ENCODE data around the gene SRRM1. TPM values are rescaled to one million over a fixed set of nuclear protein-coding genes. Genes with fewer than 3 reads are reported as not detected.

Gene SRRM1, protein sequence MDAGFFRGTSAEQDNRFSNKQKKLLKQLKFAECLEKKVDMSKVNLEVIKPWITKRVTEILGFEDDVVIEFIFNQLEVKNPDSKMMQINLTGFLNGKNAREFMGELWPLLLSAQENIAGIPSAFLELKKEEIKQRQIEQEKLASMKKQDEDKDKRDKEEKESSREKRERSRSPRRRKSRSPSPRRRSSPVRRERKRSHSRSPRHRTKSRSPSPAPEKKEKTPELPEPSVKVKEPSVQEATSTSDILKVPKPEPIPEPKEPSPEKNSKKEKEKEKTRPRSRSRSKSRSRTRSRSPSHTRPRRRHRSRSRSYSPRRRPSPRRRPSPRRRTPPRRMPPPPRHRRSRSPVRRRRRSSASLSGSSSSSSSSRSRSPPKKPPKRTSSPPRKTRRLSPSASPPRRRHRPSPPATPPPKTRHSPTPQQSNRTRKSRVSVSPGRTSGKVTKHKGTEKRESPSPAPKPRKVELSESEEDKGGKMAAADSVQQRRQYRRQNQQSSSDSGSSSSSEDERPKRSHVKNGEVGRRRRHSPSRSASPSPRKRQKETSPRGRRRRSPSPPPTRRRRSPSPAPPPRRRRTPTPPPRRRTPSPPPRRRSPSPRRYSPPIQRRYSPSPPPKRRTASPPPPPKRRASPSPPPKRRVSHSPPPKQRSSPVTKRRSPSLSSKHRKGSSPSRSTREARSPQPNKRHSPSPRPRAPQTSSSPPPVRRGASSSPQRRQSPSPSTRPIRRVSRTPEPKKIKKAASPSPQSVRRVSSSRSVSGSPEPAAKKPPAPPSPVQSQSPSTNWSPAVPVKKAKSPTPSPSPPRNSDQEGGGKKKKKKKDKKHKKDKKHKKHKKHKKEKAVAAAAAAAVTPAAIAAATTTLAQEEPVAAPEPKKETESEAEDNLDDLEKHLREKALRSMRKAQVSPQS
- polyA plus RNA-seq (ENCODE audit: insufficient read length in 3 of 3) = 100 to 1,000 TPM; 132 to 184 (median 158) TPM
- long read RNA-seq, donor 1, partial matches to known transcripts = 35 of 38 reads
- long read RNA-seq, donor 1, other reads (novel, unspliced or antisense) = 0 of 38 reads
- long read RNA-seq, donor 2, full-length matches to known transcripts = 2 of 18 reads
- long read RNA-seq, donor 2, partial matches to known transcripts = 16 of 18 reads
- long read RNA-seq, donor 2, other reads (novel, unspliced or antisense) = 0 of 18 reads
- long read RNA-seq, donor 3, partial matches to known transcripts = 41 of 45 reads
- long read RNA-seq, donor 3, other reads (novel, unspliced or antisense) = 0 of 45 reads
- long read RNA-seq, donor 4, partial matches to known transcripts = 97 of 103 reads
- long read RNA-seq, donor 4, other reads (novel, unspliced or antisense) = 0 of 103 reads
- long read RNA-seq, donor 5 = 0 reads
- long read RNA-seq, donor 6, partial matches to known transcripts = 70 of 85 reads
- long read RNA-seq, donor 6, other reads (novel, unspliced or antisense) = 0 of 85 reads
- long read RNA-seq, donor 7, partial matches to known transcripts = 42 of 45 reads
- long read RNA-seq, donor 7, other reads (novel, unspliced or antisense) = 0 of 45 reads
- long read RNA-seq, donor 8, transcript SRRM1-216 (2 exons, 513 nt) = major isoform, 9 of 110 reads
- long read RNA-seq, donor 8, partial matches to known transcripts = 89 of 110 reads
- long read RNA-seq, donor 8, other reads (novel, unspliced or antisense) = 0 of 110 reads
- long read RNA-seq, donor 9, full-length matches to known transcripts = 3 of 16 reads
- long read RNA-seq, donor 9, partial matches to known transcripts = 13 of 16 reads
- long read RNA-seq, donor 9, other reads (novel, unspliced or antisense) = 0 of 16 reads
- long read RNA-seq, donor 10, partial matches to known transcripts = 115 of 116 reads
- long read RNA-seq, donor 10, other reads (novel, unspliced or antisense) = 0 of 116 reads
- long read RNA-seq, donor 11, partial matches to known transcripts = 26 of 26 reads
- long read RNA-seq, donor 11, other reads (novel, unspliced or antisense) = 0 of 26 reads
- long read RNA-seq, donor 12, partial matches to known transcripts = 19 of 21 reads
- long read RNA-seq, donor 12, other reads (novel, unspliced or antisense) = 0 of 21 reads
- long read RNA-seq, donor 13, transcript SRRM1-216 (2 exons, 513 nt) = major isoform, 8 of 68 reads
- long read RNA-seq, donor 13, partial matches to known transcripts = 57 of 68 reads
- long read RNA-seq, donor 13, other reads (novel, unspliced or antisense) = 0 of 68 reads
- long read RNA-seq, donor 14, partial matches to known transcripts = 5 of 7 reads
- long read RNA-seq, donor 14, other reads (novel, unspliced or antisense) = 0 of 7 reads
- long read RNA-seq, donor 15, partial matches to known transcripts = 36 of 37 reads
- long read RNA-seq, donor 15, other reads (novel, unspliced or antisense) = 0 of 37 reads
- long read RNA-seq, donor 16, full-length matches to known transcripts = 23 of 186 reads
- long read RNA-seq, donor 16, partial matches to known transcripts = 163 of 186 reads
- long read RNA-seq, donor 16, other reads (novel, unspliced or antisense) = 0 of 186 reads

DNA sequence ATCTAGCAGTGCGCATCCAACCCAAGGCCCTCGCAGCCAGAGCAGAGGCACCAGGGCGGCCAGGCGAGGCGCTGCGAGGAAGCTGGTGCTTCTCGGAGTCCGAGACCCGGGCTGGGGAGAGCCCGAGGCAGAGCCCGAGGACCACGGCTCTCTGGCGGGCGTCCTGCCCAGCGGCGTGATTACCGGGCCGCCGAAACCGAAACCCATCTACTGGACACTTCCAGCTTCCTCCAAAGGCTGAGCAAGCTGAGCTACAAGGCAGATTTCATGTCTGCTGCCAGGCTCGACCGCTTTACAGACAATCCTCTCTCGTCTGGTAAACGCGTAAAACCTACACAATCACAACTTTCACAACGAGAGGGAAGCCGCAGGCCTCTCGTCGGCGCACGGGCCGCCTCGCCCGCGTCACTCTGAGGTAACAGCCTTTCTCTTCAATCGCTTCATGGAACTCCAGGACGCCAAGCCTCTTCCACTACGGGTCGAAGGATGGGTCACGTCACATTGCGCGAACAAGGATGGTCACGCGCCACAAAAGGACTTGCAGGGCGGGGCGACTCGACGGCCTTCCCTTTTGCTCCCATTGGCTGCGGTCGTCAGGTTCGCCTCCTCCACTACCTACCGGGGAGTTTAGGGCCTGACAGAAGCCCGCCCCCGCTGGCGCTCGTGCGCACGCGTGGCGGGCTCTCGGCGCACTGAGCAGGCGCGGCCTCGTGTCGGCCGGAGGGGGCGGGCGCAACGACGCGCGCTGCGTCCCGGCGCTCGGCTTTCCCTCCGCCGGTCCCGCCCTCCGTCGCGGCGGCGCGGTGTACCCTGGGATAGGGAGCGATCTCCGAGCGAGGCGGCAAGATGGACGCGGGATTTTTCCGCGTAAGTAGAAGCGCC lies at the start of gene SRRM1:
SRRM1 (plus strand) TSS at position 822 of the 882 bp plus-strand sequence; CDS start at position 847, 25 bp downstream.
- peak; percentile 95 to 100 (median 99) for DNase-seq (ENCODE audit: extremely low read depth in 1 of 11, low read depth in 9 of 11, low spot score in 4 of 11)

- DNase-seq (ENCODE audit: extremely low read depth in 1 of 11, low read depth in 9 of 11, low spot score in 4 of 11) = no peak
Measured at GRCh38 chr1:24594328-24594598, 48.8 kb upstream of the SRRM1 start.

DNA sequence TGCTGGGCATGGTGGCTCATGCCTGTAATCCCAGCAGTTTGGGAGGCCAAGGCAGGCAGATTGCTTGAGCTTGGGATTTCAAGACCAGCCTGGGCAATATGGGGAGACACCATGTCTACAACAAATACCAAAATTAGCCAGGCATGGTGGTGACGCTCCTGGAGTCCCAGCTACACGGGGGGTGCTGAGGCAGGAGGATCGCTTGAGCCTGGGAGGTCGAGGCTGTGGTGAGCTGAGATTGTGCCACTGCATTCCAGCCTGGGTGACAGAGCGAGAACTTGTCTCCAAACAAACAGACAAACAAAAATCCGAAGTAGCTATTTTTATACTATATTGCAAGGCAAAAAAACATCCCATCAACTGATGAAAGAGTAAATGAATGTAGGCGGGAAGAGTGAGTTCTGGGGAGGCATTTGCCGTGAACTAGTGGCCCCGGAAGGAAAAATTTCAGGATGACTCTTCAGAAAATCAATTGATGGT lies 46.7 kb upstream of the SRRM1 start:
- no peak for DNase-seq (ENCODE audit: extremely low read depth in 1 of 11, low read depth in 9 of 11, low spot score in 4 of 11)

DNA sequence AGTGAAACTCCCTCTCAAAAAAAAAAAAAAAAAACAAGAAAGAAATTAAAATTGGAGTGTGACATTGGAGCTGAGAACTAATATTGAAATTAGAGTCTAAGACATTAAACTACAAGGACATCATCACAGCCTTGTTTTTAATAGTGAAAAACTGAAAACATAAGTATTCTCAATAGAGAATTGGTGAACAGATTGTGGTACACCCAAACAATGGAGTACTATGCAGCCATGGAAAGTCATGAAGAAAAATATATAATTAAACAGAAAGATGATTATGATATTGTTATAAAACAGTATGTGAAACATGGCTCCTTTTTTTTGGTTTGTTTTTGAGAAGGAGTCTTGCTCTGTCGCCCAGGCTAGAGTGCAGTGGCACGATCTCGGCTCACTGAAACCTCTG lies 43.8 kb upstream of the SRRM1 start:
- DNase-seq (ENCODE audit: extremely low read depth in 1 of 11, low read depth in 9 of 11, low spot score in 4 of 11) = no peak

DNA sequence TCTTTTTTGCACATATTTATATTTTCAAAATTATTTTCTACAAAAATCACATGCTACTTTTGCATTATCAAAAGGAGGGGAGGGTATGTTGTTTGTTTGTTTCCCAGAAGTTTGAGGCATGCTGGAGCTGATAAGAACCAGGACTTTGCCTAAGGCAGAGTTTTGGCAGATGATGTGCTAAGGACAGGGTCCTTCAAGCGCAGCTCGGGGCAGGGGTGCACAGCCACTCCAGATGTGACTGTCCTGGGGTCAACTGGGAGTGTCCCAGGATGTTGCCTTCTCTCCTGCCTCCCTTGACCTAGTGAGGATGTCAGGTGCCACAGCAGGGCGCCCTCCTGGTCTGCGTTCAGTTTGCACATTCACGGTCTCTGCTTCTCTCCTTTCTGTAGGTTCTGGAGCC lies 42.6 kb upstream of the SRRM1 start:
- no peak for DNase-seq (ENCODE audit: extremely low read depth in 1 of 11, low read depth in 9 of 11, low spot score in 4 of 11)

DNA sequence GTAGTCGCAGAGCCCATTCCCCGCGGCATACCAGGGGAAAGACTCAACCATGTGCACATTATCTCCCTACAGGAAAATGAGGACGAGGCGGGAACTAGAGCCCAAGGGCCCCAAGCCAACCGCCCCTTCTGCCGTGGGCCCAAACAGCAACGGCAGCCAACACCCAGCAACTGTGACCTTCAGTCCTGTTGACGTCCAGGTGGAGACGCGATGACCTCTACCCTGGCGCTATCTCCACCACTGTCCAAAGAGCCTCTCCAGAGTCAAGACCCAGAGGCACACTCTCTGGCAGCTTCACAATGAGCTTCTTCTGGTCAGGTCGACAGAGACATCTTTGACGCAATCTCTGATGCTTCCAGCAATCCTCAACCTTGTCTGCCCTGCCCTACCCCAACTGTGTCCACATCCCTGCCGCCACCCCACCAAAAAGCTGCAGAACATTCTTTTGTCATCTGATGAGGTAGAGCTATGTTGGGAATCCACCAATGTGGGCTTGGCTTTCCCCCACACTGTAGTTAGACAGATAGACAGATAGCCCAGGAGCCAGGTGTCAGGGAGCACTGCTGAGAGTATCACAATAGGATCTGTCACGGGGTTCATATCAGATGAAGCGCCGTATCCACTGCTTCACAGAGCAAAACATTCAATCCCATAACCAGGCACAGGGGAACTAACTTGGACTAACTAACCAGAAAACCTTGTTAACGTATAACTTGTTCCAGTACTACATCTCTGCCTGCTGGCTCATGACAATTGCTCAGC lies 37.4 kb upstream of the SRRM1 start:
- no peak for DNase-seq (ENCODE audit: extremely low read depth in 1 of 11, low read depth in 9 of 11, low spot score in 4 of 11)

DNA sequence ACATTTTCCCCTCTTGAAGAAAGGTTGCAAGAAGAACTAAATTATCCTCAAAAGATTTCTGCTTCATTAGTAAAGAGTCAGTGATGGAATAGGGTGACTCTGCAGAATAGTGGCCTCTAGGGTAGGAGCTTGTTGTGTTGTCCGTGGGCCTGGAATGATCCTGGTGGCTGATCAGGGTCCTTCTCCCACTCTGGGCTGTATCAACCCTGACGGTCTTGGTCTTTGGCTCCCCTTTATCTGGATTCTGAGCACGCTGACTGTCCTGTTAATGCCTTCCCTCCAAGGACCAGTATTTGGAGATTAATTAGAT lies 36.9 kb upstream of the SRRM1 start:
- DNase-seq (ENCODE audit: extremely low read depth in 1 of 11, low read depth in 9 of 11, low spot score in 4 of 11) = no peak

DNA sequence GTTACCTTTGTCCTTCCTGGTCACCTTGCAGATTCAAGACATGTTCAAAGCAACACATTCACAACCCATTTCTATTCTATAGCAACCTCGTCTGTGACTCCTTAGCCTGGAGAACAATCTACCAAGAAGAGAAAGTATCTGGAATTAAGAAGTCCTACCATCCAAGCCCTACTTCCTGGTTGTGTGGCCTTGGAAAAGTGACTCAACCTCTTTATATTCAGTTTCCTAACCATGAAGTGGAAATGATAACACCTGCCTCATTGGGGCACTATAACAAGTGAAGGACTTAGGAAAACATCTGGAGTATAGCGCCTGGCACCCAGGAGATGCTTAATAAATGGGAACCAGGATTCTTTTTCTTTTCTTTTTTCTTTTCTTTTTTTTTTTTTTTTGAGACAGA lies 36.5 kb upstream of the SRRM1 start:
- no peak for DNase-seq (ENCODE audit: extremely low read depth in 1 of 11, low read depth in 9 of 11, low spot score in 4 of 11)

GRCh38 chr1:24609949-24610517 lies 33.1 kb upstream of the SRRM1 start:
- DNase-seq (ENCODE audit: extremely low read depth in 1 of 11, low read depth in 9 of 11, low spot score in 4 of 11) = no peak

DNA sequence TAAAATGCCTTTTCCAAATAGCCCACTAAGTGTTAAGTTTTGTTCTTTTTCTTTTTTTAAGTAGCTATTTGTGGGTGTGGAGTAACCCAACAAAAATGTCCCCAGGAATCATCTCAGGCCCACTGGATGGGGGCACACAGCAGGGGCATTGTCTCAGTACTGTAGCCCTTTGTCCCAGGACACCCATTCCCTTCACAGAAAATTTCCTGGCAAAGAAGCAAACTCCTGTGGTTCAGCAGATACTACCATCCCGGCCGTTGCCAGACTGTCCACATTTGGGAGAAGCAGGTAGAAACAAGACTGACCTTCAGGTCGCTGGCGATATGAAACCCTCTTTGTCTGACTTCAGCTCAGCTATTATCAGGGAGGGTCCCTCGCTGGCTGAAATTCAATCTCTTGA lies 23.7 kb upstream of the SRRM1 start:
- no peak for DNase-seq (ENCODE audit: extremely low read depth in 1 of 11, low read depth in 9 of 11, low spot score in 4 of 11)

- DNase-seq (ENCODE audit: extremely low read depth in 1 of 11, low read depth in 9 of 11, low spot score in 4 of 11) = no peak
Measured at GRCh38 chr1:24620678-24621077, 22.4 kb upstream of the SRRM1 start.

GRCh38 chr1:24621121-24621520 lies 22.0 kb upstream of the SRRM1 start:
- DNase-seq (ENCODE audit: extremely low read depth in 1 of 11, low read depth in 9 of 11, low spot score in 4 of 11) = no peak

GRCh38 chr1:24622218-24622617 lies 20.9 kb upstream of the SRRM1 start:
- no peak for DNase-seq (ENCODE audit: extremely low read depth in 1 of 11, low read depth in 9 of 11, low spot score in 4 of 11)

- no peak for DNase-seq (ENCODE audit: extremely low read depth in 1 of 11, low read depth in 9 of 11, low spot score in 4 of 11)
Measured at GRCh38 chr1:24632832-24633175, 10.3 kb upstream of the SRRM1 start.

GRCh38 chr1:24635195-24635843 lies 7.8 kb upstream of the SRRM1 start:
- DNase-seq (ENCODE audit: extremely low read depth in 1 of 11, low read depth in 9 of 11, low spot score in 4 of 11) = peak in 7 of 11 donors; percentile 33 to 62 (median 45)
